Measurements from ENCODE around the gene SDR39U1.
"Not testable (repeated sequence)": the region's sequence is repeated elsewhere in the genome, so short reads cannot be mapped to it uniquely, and the experiment has no call there.

Gene SDR39U1, protein sequence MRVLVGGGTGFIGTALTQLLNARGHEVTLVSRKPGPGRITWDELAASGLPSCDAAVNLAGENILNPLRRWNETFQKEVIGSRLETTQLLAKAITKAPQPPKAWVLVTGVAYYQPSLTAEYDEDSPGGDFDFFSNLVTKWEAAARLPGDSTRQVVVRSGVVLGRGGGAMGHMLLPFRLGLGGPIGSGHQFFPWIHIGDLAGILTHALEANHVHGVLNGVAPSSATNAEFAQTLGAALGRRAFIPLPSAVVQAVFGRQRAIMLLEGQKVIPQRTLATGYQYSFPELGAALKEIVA

DNA sequence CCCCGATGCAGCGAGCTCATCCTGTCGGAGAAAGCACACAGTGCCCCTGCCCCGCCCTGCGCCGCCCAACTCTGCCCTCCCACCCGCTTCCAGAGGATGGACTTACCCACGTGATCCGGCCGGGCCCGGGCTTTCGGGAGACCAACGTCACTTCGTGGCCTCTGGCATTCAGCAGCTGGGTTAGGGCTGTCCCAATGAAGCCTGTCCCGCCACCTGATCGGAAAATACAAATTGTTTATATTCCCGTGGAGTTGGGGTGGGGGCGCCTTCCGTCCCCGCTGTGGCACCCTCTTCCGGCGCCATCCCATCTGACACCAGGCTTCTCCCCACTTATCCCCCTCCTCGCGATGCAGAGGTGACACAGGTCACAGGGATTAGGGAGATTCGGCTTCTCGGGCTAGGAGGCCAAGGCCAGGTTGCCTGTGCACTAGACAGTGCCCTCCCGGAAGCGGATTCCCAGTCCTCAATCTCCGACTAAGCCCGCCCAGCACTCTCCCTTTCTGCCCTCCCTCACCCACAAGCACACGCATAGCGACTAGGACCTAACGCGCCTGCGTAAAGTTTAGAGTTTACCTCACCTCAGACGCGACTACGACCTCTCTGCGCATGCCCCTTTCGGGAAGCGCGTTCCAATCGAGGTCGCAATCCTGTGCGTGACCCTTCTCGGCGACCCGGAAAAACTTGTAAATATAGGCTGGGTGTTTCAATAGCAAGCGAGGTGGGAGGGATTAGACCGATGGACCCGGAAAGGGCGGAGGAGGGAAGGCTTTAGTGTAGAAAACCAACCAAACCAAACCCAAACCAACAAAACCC is at the start of gene SDR39U1:
Gene SDR39U1, minus strand, starts transcription at position 537 of the 813 bp plus-strand sequence. Its CDS starts 7 bp downstream, at position 530.
- H3K4me3 ChIP-seq (replicated peaks in 1 of 2; ENCODE audit: low read depth in 2 of 2, low read length in 2 of 2): peak within 1 kb of the TSS; percentile 54 to 71
- TF ChIP-seq, protein P1, sequence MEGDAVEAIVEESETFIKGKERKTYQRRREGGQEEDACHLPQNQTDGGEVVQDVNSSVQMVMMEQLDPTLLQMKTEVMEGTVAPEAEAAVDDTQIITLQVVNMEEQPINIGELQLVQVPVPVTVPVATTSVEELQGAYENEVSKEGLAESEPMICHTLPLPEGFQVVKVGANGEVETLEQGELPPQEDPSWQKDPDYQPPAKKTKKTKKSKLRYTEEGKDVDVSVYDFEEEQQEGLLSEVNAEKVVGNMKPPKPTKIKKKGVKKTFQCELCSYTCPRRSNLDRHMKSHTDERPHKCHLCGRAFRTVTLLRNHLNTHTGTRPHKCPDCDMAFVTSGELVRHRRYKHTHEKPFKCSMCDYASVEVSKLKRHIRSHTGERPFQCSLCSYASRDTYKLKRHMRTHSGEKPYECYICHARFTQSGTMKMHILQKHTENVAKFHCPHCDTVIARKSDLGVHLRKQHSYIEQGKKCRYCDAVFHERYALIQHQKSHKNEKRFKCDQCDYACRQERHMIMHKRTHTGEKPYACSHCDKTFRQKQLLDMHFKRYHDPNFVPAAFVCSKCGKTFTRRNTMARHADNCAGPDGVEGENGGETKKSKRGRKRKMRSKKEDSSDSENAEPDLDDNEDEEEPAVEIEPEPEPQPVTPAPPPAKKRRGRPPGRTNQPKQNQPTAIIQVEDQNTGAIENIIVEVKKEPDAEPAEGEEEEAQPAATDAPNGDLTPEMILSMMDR (IDR thresholded peaks at IDR 0.05; ENCODE audit: low read depth, low read length): no peak
- DNase-seq (ENCODE audit: low read depth in 2 of 2): peak; percentile 99 to 100

DNA sequence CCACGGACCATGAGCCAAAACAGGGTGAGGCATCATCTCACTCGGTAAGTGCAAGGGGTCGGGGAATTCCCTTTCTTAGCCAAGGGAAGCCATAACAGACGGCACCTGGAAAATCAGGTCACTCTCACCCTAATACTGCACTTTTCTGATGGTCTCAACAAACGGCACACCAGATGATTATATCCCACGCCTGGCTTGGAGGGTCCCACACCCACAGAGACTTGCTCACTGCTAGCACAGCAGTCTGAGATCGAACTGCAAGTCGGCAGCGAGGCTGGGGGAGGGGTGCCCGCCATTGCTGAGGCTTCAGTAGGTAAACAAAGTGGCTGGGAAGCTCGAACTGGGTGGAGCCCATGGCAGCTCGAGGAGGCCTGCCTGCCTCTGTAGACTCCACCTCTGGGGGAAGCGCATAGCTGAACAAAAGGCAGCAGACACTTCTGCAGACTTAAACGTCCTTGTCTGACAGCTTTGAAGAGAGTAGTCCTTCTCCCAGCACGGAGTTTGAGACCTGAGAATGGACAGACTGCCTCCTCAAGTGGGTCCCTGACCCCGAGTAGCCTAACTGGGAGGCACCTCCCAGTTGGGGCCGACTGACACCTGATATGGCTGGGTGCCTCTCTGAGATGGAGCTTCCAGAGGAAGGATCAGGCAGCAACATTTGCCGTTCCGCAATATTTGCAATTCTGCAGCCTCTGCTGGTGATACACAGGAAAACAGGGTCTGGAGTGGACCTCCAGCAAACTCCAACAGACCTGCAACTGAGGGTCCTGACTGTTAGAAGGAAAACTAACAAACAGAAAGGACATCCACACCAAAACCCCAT is 49.2 kb upstream of the SDR39U1 start:
- DNase-seq (ENCODE audit: low read depth in 2 of 2): not testable (repeated sequence)

DNA sequence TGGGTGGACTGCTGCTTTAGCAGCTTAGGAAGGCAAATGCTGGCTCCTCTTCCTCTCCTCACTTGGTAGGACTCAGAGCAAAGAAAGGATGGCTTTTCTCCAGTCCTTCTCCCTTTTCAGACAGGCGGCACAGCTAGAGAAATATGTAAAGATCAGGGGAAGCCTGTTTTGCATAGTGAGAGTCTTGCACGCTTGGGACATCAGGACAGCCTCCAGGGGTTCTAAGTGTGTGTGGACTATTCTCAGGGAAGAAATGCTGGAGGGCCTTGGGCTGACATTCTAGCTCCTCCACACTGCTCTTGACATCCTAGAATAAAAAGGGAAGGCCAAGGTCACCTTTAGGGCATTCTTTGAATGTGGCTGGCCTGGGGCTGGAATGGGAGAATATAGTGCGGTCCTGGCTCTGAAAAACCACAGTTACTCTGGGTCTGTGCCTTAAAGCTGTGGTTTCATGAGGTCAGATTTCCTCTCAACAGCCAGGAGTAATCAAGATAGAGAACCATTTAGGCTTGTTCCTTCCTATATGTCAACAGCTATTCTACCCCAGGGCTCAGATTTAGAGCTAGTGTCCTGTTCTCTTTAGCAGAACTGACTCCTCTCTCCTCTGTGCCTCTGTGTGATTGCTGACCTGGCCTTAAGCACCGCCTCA is 41.2 kb upstream of the SDR39U1 start:
- peak; percentile 21 to 58 for DNase-seq (ENCODE audit: low read depth in 2 of 2)
- no peak overlapping the region for H3K4me3 ChIP-seq (replicated peaks in 1 of 2; ENCODE audit: low read depth in 2 of 2, low read length in 2 of 2)
- TF ChIP-seq, protein P1 (IDR thresholded peaks at IDR 0.05; ENCODE audit: low read depth, low read length): no peak

More for the DNA sequence above, 49.2 kb upstream of the SDR39U1 start:
- H3K4me3 ChIP-seq (replicated peaks in 1 of 2; ENCODE audit: low read depth in 2 of 2, low read length in 2 of 2): not testable (repeated sequence)

DNA sequence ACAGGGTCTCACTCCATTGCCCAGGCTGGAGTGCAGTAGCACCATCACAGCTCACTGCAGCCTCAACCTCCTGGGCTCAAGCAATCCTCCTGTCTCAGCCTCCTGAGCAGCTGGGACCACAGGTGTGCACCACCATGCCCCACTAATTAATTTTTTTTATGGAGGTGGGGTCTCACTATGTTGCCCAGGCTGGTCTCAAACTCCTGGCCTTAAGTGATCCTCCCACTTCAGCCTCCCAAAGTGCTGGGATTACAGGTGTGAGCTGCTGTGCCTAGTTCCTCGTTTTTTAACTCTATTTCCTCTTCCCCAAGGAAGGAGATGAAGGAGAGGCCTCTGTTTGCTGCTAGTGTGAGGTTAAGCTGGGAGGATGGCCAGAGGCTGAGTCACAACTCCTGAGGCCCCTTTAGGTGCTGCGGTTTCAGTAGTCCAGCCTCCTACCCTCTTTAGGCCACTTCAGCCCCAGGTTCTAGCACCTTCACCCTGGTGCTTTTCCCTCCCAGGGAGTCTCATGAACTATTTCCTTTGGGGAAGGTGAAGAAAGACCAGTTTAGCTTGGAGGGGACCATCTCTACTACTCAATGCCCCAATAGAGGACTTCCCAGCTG is 40.2 kb upstream of the SDR39U1 start:
- DNase-seq (ENCODE audit: low read depth in 2 of 2): peak; percentile 32 to 47
- H3K4me3 ChIP-seq (replicated peaks in 1 of 2; ENCODE audit: low read depth in 2 of 2, low read length in 2 of 2): not testable (repeated sequence)

DNA sequence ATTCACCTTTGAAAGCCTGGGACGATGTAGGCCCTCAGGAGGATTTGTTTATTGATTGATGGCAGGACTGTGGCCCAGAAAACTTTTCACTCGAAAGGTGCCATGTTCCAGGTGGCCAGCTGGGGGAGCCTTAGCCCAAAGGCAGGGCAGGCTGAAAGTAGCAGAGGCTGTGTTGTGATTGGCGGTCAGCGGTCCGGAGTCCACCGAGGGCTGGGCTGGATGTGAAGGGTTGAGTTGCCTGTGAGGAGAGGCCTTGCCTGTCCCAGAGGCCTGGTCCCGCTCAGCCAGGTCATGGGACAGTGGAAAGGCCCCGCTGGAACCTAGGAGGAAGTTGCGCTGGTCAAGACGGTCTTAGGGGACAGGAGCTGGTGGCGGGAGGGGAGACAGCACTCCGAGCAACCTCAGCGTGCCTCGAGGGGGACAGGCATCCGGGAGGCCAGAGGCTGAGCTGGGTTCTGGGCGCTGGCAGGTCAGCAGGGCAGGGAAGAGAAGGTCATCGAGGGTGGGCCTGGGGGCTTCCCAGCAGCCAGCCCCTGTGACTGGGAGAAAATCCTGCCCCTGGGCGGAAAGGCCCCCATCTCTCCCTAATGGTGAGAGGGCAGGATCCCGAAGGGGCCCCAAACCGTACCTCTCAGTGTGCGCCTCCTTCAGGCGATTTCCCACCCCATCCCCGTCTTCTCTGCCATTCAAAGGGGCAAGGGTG is 39.2 kb upstream of the SDR39U1 start:
- DNase-seq (ENCODE audit: low read depth in 2 of 2): peak; percentile 26 to 43
- TF ChIP-seq, protein P1 (IDR thresholded peaks at IDR 0.05; ENCODE audit: low read depth, low read length): peak; percentile 78
- H3K4me3 ChIP-seq (replicated peaks in 1 of 2; ENCODE audit: low read depth in 2 of 2, low read length in 2 of 2): no peak overlapping the region

DNA sequence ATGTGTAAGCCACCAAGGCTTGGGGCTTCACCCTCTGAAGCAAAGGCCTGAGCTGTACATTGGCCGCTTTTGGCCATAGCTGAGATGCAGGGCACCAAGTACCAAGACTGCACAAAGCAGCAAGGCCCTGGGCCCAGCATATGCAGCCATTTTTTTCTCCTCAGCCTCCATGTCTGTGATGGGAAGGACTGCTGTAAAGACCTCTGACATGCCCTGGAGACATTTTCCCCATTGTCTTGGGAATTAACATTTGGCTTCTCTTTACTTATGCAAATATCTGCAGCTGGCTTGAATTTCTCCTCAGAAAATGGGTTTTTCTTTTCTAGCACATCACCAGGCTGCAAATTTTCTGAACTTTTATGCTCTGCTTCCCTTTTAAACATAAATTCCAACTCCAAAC is 37.4 kb upstream of the SDR39U1 start:
- H3K4me3 ChIP-seq (replicated peaks in 1 of 2; ENCODE audit: low read depth in 2 of 2, low read length in 2 of 2); DNase-seq (ENCODE audit: low read depth in 2 of 2): not testable (repeated sequence)

DNA sequence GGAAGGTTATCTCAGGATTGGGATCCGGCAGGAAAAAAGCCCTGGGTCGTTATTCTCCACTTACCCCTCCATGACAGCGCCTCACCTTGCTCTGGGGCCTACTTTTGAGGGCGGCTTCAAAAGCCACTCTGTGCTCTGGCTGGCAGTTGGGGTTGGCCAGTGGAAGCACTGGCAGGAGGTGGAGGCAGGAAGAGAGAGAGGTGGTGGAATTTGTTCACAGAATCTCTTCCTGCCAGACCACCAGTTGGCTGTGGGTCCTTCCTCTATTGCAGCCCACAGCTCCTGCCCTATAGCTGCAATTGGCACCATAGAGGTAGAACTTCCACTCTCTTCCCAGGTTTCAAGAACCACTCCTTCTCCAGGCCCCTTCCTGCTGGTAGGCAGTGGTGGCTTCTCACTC is 32.7 kb upstream of the SDR39U1 start:
- TF ChIP-seq, protein P1 (IDR thresholded peaks at IDR 0.05; ENCODE audit: low read depth, low read length): no peak
- H3K4me3 ChIP-seq (replicated peaks in 1 of 2; ENCODE audit: low read depth in 2 of 2, low read length in 2 of 2): no peak overlapping the region
- DNase-seq (ENCODE audit: low read depth in 2 of 2): no peak

Data from cardiac fibroblast (primary cell).